Measurements from ENCODE around the gene TMEM132C. TPM values are rescaled to one million over a fixed set of nuclear protein-coding genes. Genes with fewer than 3 reads are reported as not detected.

Gene TMEM132C
- total and polyA plus RNA-seq, 2 donors (not counting 3 experiments of a cell fraction or from before 2014, with no cell fraction given), result not detected

DNA sequence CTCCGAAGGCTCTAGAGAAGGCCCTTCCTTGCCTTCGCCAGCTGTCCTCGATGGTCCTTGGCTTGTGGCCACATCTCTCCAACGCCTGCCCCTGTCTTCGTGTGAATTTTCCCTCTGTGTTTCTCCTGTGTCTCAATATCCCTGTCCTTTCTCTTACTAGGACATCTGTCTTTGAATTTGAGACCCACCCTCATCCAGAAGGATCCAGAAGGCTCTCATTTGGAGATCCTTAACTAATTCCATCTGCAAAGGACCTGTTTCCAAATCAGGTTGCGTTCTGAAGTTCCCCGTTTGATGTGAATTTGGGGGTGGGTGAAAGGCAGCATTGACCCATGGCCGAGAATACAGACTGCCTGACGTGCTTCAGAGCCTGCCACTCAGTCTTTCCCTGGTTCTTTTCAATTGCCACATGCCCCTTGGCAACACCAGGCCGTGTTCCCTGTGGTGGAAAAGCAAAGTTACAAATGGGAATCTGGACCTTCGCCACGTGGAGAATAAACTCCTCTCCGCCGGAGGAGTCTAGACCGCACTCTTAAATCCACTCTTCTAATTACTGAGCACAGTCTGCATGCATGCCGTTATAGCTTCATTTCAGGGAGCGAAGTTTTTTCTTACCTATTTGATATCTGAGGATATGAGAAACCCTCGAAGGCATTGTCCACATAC lies 158.8 kb downstream of the TMEM132C start:
- DNase-seq (ENCODE audit: low read depth, low spot score) (no peak), FAIRE-seq (no peak)
- H4K20me1 ChIP-seq (replicated peaks; ENCODE audit: control insufficient read depth, extremely low read depth, insufficient read depth, low read length), result no peaks in the 10 kb centered on the region
- BruUV-seq (replicated peaks), result no TSS peak
- no peak overlapping the region for H3K9ac ChIP-seq (replicated peaks; ENCODE audit: extremely low read depth, insufficient read depth, low read length)
- no peaks in the 10 kb centered on the region for H3K36me3 ChIP-seq (ENCODE audit: control insufficient read depth in 2 of 2, extremely low read depth in 1 of 2, insufficient read depth in 2 of 2, low read length in 2 of 2)
- no peaks in the 10 kb centered on the region for H3K9me1 ChIP-seq (replicated peaks; ENCODE audit: control insufficient read depth, extremely low read depth, insufficient read depth, low read length)
- no peaks in the 10 kb centered on the region for H3K27me3 ChIP-seq (ENCODE audit: control insufficient read depth in 2 of 2, insufficient read depth in 2 of 2, low read length in 2 of 2)
- H3K9me3 ChIP-seq (replicated peaks; ENCODE audit: control insufficient read depth, insufficient read depth, low read length), result peaks cover 8% of the 10 kb centered on the region
- no peak overlapping the region for H3K27ac ChIP-seq (ENCODE audit: insufficient read depth, low read depth, low read length)
- no peaks in the 10 kb centered on the region for H3K79me2 ChIP-seq (ENCODE audit: control insufficient read depth, insufficient read depth, low read length)
- no peak overlapping the region for H2AFZ ChIP-seq (ENCODE audit: low read depth, low read length)
- ChIA-PET CTCF (no interaction called here), POLR2A (no interaction called here)
- no peak overlapping the region for H3K4me3 ChIP-seq (replicated peaks in 1 of 3; ENCODE audit: insufficient read depth in 1 of 3, low read depth in 1 of 3, low read length in 3 of 3)
- dilution Hi-C loops (cut with MboI; ENCODE audit: extremely low pct_ligation_motif_present, low sequenced_read_pairs) (no loop called here), intact Hi-C loops (cut with micrococcal nuclease) (no loop called here)
- no peaks in the 10 kb centered on the region for H3K4me1 ChIP-seq (ENCODE audit: control insufficient read depth, extremely low read depth, insufficient read depth, low read length)
- H3K4me2 ChIP-seq (ENCODE audit: insufficient read depth, low read length), result no peak overlapping the region
- TF ChIP-seq FOS (IDR thresholded peaks at IDR 0.05; ENCODE audit: borderline replicate concordance, insufficient read depth, low read length), result no peak

DNA sequence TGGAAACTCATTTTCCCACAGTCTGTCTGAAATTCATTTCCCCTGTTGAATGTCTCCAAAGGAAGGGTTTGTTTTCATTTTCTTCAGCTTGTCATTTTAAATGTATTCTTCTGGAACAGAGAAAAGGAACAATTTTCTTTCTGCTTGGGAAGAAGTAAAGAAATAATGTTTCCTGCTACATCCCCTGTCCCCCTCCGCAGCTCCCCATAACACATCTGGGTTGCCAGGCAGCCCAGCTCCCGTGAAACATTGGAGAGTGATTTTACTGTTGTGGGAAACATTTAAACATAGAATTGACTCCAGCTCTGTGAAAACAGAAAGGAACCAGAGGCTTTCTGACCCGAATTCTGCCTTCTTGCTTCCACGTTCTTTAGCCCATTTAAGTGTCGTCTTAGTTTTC lies 159.5 kb downstream of the TMEM132C start:
- Histone ChIP-seq H3K4me1 (ENCODE audit: control insufficient read depth, extremely low read depth, insufficient read depth, low read length) (no peaks in the 10 kb centered on the region), H2AFZ (ENCODE audit: low read depth, low read length) (no peak overlapping the region), H3K27me3 (ENCODE audit: control insufficient read depth in 2 of 2, insufficient read depth in 2 of 2, low read length in 2 of 2) (no peaks in the 10 kb centered on the region), H3K9ac (replicated peaks; ENCODE audit: extremely low read depth, insufficient read depth, low read length) (no peak overlapping the region), H3K9me3 (replicated peaks; ENCODE audit: control insufficient read depth, insufficient read depth, low read length) (peaks cover 8% of the 10 kb centered on the region), H4K20me1 (replicated peaks; ENCODE audit: control insufficient read depth, extremely low read depth, insufficient read depth, low read length) (no peaks in the 10 kb centered on the region), H3K9me1 (replicated peaks; ENCODE audit: control insufficient read depth, extremely low read depth, insufficient read depth, low read length) (no peaks in the 10 kb centered on the region), H3K36me3 (ENCODE audit: control insufficient read depth in 2 of 2, extremely low read depth in 1 of 2, insufficient read depth in 2 of 2, low read length in 2 of 2) (no peaks in the 10 kb centered on the region), H3K4me3 (replicated peaks in 1 of 3; ENCODE audit: insufficient read depth in 1 of 3, low read depth in 1 of 3, low read length in 3 of 3) (no peak overlapping the region), H3K79me2 (ENCODE audit: control insufficient read depth, insufficient read depth, low read length) (no peaks in the 10 kb centered on the region), H3K27ac (ENCODE audit: insufficient read depth, low read depth, low read length) (no peak overlapping the region), H3K4me2 (ENCODE audit: insufficient read depth, low read length) (no peak overlapping the region)
- dilution Hi-C loops (cut with MboI; ENCODE audit: extremely low pct_ligation_motif_present, low sequenced_read_pairs), result no loop called here
- ChIA-PET POLR2A (no interaction called here), CTCF (no interaction called here)
- intact Hi-C loops (cut with micrococcal nuclease), result no loop called here
- TF ChIP-seq FOS (IDR thresholded peaks at IDR 0.05; ENCODE audit: borderline replicate concordance, insufficient read depth, low read length) (no peak), EZH2 (IDR thresholded peaks at IDR 0.05; ENCODE audit: borderline replicate concordance, low read depth, low read length, severe bottlenecking) (no peak), POLR2AphosphoS5 (IDR thresholded peaks at IDR 0.05; ENCODE audit: insufficient read depth, low read depth, low read length) (no peak), JUN (IDR thresholded peaks at IDR 0.05; ENCODE audit: borderline replicate concordance, insufficient read depth, insufficient read length, low read depth) (no peak), MYC (IDR thresholded peaks at IDR 0.05; ENCODE audit: low read depth, low read length) (no peak), POLR2A (IDR thresholded peaks at IDR 0.05; ENCODE audit: low read depth, low read length) (no peak), GATA2 (IDR thresholded peaks at IDR 0.05; ENCODE audit: insufficient read depth, insufficient read length, low read depth, low read length) (no peak)
- TF ChIP-seq, protein P1, sequence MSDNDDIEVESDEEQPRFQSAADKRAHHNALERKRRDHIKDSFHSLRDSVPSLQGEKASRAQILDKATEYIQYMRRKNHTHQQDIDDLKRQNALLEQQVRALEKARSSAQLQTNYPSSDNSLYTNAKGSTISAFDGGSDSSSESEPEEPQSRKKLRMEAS (IDR thresholded peaks at IDR 0.05; ENCODE audit: insufficient read depth, insufficient read length), result no peak
- TF ChIP-seq, protein P2, sequence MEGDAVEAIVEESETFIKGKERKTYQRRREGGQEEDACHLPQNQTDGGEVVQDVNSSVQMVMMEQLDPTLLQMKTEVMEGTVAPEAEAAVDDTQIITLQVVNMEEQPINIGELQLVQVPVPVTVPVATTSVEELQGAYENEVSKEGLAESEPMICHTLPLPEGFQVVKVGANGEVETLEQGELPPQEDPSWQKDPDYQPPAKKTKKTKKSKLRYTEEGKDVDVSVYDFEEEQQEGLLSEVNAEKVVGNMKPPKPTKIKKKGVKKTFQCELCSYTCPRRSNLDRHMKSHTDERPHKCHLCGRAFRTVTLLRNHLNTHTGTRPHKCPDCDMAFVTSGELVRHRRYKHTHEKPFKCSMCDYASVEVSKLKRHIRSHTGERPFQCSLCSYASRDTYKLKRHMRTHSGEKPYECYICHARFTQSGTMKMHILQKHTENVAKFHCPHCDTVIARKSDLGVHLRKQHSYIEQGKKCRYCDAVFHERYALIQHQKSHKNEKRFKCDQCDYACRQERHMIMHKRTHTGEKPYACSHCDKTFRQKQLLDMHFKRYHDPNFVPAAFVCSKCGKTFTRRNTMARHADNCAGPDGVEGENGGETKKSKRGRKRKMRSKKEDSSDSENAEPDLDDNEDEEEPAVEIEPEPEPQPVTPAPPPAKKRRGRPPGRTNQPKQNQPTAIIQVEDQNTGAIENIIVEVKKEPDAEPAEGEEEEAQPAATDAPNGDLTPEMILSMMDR (IDR thresholded peaks at IDR 0.05; ENCODE audit: extremely low read depth in 1 of 2, insufficient read depth in 1 of 2, low read depth in 1 of 2, low read length in 2 of 2), result no peak
- no TSS peak for BruUV-seq (replicated peaks)
- FAIRE-seq, result no peak
- no peak for DNase-seq (ENCODE audit: low read depth, low spot score)

All from endothelial cell of umbilical vein (primary cell).